ENCODE data around the gene TNIK.

TNIK gene

DNA sequence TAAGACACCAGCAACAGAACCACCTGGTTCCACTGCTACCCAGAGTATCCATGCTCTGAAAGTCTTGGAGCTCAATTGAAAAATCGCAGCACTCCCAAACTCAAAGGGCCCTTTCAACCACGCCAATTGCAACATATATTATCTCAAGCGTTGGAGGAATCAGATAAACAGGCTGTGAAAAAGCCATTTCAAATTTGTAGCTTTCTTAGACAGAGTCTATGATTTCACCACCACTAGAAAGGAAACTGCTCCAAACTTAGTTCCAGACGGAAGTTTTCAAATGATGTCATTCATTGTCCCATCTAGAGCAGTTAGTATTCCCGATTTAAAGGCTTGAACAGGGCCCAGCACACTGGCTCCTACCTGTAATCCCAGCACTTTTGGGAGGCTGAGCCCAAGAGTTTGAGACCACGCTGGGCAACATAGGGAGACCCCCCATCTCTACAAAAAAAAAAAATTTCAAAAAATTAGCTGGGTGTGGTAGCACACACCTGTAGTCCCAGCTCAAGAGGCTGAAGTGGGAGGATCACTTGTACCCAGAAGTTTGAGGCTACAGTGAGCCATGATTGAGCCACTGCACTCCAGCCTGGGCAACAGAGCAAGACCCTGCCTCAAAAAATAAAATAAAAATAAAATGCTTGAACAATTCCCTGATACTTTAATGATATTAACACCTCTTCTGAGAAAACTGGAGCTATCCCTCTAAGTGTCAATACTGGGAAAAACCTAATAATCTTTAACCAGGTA, 16.8 kb downstream of the TNIK start:
- Mint-ChIP-seq H3K27me3 (ENCODE audit: low read depth, poor library complexity) (no peaks in the 10 kb centered on the region), H3K9me3 (peaks cover 4% of the 10 kb centered on the region), H3K27ac (no peak overlapping the region), H3K4me3 (no peak overlapping the region), H3K36me3 (ENCODE audit: low read depth) (peaks cover 7% of the 10 kb centered on the region), H3K4me1 (peaks cover 18% of the 10 kb centered on the region)
- TF ChIP-seq, protein P1, sequence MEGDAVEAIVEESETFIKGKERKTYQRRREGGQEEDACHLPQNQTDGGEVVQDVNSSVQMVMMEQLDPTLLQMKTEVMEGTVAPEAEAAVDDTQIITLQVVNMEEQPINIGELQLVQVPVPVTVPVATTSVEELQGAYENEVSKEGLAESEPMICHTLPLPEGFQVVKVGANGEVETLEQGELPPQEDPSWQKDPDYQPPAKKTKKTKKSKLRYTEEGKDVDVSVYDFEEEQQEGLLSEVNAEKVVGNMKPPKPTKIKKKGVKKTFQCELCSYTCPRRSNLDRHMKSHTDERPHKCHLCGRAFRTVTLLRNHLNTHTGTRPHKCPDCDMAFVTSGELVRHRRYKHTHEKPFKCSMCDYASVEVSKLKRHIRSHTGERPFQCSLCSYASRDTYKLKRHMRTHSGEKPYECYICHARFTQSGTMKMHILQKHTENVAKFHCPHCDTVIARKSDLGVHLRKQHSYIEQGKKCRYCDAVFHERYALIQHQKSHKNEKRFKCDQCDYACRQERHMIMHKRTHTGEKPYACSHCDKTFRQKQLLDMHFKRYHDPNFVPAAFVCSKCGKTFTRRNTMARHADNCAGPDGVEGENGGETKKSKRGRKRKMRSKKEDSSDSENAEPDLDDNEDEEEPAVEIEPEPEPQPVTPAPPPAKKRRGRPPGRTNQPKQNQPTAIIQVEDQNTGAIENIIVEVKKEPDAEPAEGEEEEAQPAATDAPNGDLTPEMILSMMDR (IDR thresholded peaks at IDR 0.05): no peak
- DNase-seq: no peak

DNA sequence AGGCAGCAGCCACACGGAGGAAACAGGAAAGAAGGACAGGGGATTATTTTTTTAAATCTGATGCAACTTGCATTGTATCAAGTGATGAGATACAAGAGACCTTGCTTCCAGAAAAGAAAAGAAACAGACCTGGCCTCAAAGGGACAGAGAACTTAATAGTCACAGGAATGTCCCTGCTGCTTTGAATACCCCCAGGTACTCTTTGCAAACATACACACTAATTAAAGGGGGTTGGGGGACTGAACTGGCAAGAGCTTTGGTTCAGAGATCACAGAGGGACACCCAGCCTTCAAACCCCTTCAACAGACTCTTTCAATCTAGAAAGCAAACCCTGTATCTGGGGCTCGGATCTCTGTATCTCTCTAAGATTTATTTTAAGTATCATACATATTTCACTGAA, 18.0 kb downstream of the TNIK start:
- peaks cover 23% of the 10 kb centered on the region for H3K4me1 Mint-ChIP-seq
- H3K36me3 Mint-ChIP-seq (ENCODE audit: low read depth): peaks cover 7% of the 10 kb centered on the region
- TF ChIP-seq, protein P1 (IDR thresholded peaks at IDR 0.05): no peak
- H3K27me3 Mint-ChIP-seq (ENCODE audit: low read depth, poor library complexity): no peaks in the 10 kb centered on the region
- no peak for DNase-seq
- H3K9me3 Mint-ChIP-seq: peaks cover 6% of the 10 kb centered on the region
- H3K27ac Mint-ChIP-seq: no peak overlapping the region
- no peak overlapping the region for H3K4me3 Mint-ChIP-seq

DNA sequence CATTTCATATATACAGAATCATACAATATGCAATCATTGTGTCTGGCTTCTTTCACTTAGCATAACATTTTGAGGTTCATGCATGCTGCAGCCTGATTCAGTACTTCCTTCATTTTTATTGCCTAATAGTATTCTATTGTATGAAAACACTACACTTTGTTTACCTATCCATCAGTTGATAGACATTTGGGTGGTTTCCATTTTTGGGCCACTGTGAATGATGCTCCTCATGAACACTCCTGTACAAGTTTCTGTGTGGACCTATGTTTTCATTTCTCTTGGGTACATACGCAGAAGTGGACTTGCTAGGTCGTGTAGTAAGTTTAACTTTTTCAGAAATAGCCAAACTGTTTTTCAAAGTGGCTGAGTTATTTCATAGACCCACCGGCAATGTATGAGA, 18.8 kb downstream of the TNIK start:
- Mint-ChIP-seq H3K4me1 (peaks cover 23% of the 10 kb centered on the region), H3K27ac (no peak overlapping the region), H3K36me3 (ENCODE audit: low read depth) (peaks cover 7% of the 10 kb centered on the region), H3K27me3 (ENCODE audit: low read depth, poor library complexity) (no peaks in the 10 kb centered on the region), H3K9me3 (peaks cover 6% of the 10 kb centered on the region), H3K4me3 (no peak overlapping the region)
- TF ChIP-seq, protein P1 (IDR thresholded peaks at IDR 0.05): no peak
- no peak for DNase-seq

DNA sequence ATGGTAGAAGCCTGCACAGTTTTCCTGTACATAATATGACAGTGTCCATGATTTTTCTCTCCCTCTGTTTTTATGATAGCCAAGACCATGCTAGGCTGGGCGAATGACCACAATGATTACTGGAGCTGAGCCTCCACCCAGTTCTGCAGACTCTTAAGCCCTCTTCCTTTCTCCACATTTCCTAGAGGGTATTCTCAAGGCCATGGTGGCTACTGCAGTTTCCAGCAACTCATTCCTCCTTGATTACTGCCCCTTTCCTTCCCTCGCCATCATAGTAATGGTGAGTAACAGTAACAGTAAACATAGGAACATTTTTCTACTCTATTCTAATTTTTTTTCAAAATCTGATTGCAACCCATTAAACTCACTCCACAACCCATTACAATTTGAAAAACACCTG, 20.2 kb downstream of the TNIK start:
- TF ChIP-seq, protein P1 (IDR thresholded peaks at IDR 0.05): no peak

DNA sequence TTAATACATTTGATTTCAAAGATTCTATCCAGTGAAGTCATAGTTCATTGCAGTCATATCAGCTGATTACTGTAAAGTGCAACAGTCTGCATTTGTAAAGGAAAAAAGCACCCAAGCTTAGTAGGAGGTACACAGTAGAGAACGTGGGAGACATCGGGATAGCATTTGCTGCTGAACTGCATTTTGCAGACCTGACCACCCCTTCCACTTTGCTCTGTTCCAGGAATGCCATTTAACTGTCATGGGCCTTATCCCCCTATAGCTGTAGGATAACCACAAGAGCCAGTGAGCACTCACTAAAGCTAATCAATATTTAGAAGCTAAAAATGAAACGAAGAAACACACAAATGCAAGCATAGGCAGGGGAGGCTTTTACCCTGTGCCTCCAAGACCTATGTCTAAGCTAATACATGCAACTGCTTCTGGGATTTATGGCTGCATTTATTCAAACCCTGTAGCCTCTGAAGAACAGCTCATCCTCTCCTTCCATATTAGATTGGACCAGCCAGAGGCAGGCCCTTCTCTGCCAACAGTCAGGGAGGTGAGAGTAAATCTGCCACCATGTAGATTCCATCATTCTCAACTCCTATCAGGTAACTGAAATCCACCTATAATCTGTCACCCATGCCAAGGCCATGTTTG, 23.0 kb downstream of the TNIK start:
- peaks cover 7% of the 10 kb centered on the region for H3K36me3 Mint-ChIP-seq (ENCODE audit: low read depth)
- no peaks in the 10 kb centered on the region for H3K27me3 Mint-ChIP-seq (ENCODE audit: low read depth, poor library complexity)
- H3K4me1 Mint-ChIP-seq: peaks cover 11% of the 10 kb centered on the region
- DNase-seq: no peak
- peaks cover 13% of the 10 kb centered on the region for H3K9me3 Mint-ChIP-seq
- TF ChIP-seq, protein P1 (IDR thresholded peaks at IDR 0.05): no peak
- no peak overlapping the region for H3K4me3 Mint-ChIP-seq
- no peak overlapping the region for H3K27ac Mint-ChIP-seq

More for the DNA sequence above, 20.2 kb downstream of the TNIK start:
- Mint-ChIP-seq H3K4me3 (no peak overlapping the region), H3K27me3 (ENCODE audit: low read depth, poor library complexity) (no peaks in the 10 kb centered on the region), H3K36me3 (ENCODE audit: low read depth) (peaks cover 7% of the 10 kb centered on the region), H3K4me1 (peaks cover 23% of the 10 kb centered on the region), H3K9me3 (peaks cover 6% of the 10 kb centered on the region), H3K27ac (no peak overlapping the region)
- no peak for DNase-seq
